T-helper 2 cell (primary cell): ENCODE measurements around the gene CASD1.

Source experiments
- DNase-seq, 5 experiments: peaks; one replicate each; pipeline versions ENCODE4 v3.0.0 to v3.0.0-alpha.2; 2012 to 2022

The CASD1 gene

GRCh38 chr7:94590526-94591162 is 81.0 kb downstream of the CASD1 start:
- no peak for DNase-seq

GRCh38 chr7:94591176-94591575 is 81.6 kb downstream of the CASD1 start:
- DNase-seq = no peak

- no peak for DNase-seq
Measured at GRCh38 chr7:94594882-94595281, 85.3 kb downstream of the CASD1 start.

- no peak for DNase-seq
Measured at GRCh38 chr7:94595717-94596116, 86.1 kb downstream of the CASD1 start.

GRCh38 chr7:94600267-94600666 is 90.7 kb downstream of the CASD1 start:
- no peak for DNase-seq

GRCh38 chr7:94602181-94602580 is 92.6 kb downstream of the CASD1 start:
- DNase-seq = no peak

- no peak for DNase-seq
Measured at GRCh38 chr7:94605031-94605430, 95.4 kb downstream of the CASD1 start.
